ENCODE results near the gene MOCS2.

MOCS2 gene

GRCh38 chr5:53092242-53092641 lies 17.3 kb downstream of the MOCS2 start:
- no peak for DNase-seq

- DNase-seq = no peak
Measured at GRCh38 chr5:53091289-53091688, 18.3 kb downstream of the MOCS2 start.

GRCh38 chr5:53090229-53090628 lies 19.3 kb downstream of the MOCS2 start:
- no peak for DNase-seq

DNA sequence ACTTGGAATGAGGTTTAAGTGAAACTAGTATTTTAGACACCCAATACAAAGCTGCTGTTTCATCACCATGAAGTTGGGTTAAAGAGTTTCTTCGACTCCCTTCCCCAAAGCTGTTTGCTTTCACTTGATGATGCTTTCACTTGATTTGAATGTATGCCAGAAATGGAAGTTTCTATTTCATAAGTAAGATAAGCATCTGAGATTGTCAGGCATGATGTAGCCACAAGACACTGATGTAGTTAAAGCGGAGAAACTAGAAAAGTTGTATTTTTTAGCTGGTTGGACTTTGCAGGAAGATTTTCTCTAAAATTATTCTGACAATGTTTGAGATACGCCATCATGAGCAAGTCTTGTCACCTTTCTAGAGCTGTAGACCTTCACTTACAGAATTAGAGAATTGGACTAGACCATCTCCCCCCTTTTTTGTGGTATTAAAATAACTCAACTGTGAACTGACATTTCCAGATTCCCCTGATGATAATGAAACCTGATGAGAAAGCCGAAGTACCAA lies 20.0 kb downstream of the MOCS2 start:
- peak in 1 of 2 donors; percentile 25 for DNase-seq

- no peak for DNase-seq
Measured at GRCh38 chr5:53087621-53088121, 21.9 kb downstream of the MOCS2 start.

DNA sequence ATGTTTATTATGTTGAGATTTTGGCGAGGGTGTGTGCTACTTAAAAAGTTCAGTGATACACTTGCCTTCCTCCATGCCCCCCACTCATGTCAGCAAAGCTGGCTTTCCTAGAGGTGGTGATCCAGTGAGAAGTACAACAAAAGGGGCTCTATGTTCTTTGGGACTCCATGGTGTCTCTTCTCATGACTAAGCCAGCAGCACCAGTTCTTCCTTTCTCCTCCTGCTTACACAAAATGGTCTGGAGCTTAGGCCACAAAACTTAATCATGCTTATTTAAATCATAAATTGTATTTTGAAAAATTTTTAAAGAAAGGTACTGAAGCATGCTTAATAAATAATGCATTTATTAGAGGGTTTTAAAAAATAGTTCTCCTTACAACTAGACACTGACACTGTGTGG lies 22.4 kb downstream of the MOCS2 start:
- no peak for DNase-seq

DNA sequence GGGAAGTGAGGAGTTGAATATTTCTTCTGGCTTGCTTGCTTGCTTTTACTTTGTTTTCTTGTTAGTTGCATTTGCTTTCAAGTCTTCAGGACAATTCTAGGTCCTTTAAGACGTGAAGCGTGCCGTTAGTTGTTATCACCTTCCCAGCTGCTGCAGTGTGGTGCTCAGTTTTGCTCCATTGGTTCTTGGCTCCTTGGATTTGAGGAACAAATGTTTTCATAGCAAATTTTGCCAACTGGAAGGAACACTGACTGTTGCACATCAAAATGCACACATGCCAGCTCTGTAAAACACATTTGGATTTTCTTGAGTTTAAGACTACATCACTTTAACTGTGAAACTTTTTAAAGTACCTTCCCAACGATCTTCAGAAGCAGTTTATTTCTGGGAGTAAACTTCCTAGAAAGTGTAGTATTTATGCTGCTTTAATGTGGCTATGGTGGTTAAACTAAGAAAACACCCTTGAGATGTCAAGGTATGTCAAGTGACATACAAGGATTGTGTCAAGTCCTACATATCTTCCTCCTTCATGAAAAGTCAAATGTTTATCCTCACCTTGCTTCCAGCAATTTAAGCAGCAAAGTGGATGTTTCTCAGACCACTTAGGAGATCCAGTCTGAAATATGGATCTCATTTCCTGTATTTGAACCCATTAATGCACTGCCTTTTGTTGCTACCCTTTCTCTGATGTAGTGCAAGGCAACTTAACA lies 24.9 kb downstream of the MOCS2 start:
- DNase-seq = no peak

DNA sequence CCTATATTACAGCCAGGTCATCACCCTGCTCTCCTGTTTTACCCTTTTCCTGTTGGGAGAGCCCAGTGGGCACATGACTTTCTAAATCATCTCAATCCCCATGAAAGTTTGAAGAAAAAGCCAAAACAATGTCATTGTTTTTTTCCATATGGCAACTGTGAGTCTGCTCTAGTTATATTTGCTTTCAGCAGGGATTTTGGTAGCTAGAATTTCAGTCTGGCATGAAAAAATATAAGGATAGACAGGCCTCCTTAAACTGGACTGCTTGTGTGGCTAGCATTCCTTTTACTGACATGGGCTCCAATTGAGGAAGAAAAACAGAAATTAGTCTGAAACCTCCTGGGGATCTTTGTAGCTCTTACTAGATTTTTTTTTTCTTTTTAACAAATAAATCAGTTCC lies 25.6 kb downstream of the MOCS2 start:
- DNase-seq = no peak

GRCh38 chr5:53080271-53080670 lies 29.3 kb downstream of the MOCS2 start:
- DNase-seq = no peak

DNA sequence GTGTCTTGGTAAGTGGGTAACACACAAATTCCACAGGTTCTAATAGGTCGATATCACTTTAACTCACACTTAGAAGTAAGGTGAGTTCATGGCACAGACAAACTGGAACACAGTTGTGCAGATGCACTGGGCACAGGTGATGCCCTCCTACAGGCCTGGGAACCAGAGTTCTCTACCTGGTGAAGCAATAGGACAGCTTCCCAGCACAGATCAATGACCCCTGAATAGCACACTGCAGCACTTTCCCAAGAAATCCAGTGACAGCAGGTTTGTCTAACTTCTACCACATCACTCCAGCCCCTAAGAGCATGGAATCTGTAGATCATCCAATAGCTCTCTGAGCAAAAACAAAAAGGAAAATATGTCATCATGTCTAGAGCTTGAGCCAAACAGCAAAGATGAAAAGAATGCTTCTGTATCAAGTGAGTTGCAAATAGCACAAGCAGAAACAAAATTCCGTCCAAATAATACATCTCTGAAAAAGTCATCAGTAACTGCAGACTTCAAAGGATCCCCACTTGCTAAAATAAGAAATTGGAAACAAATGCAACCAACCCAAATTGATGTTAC lies 33.5 kb downstream of the MOCS2 start:
- DNase-seq = no peak

- no peak for DNase-seq
Measured at GRCh38 chr5:53073348-53073747, 36.2 kb downstream of the MOCS2 start.

GRCh38 chr5:53071738-53072137 lies 37.8 kb downstream of the MOCS2 start:
- no peak for DNase-seq

DNA sequence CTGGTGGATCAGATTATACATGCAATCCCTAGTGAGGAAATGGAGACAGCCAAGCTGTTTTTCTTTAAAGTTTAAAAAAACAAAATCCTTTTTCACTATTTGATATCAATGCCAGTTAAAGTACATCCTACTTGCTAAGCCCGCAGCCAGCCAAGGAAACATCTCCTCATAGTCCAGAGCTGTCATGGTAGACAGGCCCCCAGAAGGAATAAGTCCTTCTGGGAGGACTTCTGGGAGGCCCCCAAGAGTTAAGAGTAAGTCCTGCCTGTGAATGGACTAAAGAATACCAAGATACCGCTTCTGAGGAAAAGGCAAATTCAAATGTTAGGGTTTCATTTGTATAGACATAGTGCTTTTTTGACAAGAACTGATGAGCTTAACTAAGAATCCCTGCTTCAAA lies 38.3 kb downstream of the MOCS2 start:
- no peak for DNase-seq

DNA sequence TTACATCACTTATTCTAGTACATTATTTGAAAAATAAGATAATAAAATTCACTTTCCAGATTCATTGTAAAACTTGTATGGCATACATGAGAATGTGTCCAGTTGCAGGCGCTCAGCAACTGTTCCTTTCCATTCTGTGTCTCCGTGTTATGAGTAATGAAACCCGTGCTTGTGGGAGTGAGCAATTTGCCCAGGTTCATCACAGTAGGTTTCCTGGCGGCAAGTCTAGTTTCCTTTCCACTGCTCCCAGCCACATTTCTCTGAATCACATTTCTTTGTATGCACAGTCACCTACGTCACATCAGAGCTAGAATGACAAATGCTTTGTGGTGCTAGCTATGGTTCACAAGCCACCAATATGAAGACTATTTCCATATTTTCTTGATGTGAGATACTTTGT lies 39.9 kb downstream of the MOCS2 start:
- no peak for DNase-seq

DNA sequence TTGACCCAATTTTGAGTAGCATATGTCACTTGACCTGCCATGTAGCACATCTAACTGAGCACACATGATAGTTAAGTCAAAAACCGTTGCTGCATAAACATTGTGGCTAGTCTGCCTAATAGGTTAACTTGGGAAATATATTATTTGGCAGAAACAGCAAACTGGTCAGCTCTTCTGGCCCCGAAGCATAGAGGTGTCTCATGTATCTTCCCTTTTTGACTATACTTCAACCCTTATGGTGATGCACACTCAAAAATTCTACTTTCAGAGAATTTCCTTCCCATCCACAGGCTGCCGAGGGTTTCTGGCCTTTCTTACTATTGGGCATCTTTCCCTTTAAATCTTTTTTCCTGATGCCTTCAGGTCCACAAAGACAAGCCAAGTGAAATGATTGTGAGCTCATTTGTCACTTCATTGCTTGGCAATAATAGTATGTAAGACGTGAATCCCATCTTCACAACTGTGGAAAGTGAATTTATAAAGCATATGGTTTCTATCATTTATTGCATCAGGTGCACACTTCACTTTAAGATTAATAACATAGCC lies 41.2 kb downstream of the MOCS2 start:
- DNase-seq = no peak

- no peak for DNase-seq
Measured at GRCh38 chr5:53067641-53068040, 41.9 kb downstream of the MOCS2 start.

DNA sequence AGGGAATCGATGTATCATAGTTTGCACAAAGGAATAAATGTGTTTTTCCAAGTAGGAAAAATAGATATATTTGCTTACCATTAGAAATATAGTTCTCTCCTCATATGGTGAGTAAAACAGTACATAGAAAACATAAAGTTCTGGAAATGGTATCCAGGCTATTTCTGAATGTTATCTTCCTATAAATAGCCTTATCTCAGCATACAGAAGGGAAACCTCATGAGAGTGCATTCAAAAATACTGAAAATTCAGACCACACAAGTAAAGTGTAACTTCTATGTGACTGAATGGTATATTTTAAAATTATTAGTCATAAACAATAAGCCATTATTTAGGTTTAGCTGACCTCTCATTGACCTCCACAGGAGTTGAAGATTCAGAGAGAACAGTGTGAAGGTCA lies 43.5 kb downstream of the MOCS2 start:
- DNase-seq = no peak

- no peak for DNase-seq
Measured at GRCh38 chr5:53063791-53064190, 45.8 kb downstream of the MOCS2 start.

GRCh38 chr5:53063176-53063575 lies 46.4 kb downstream of the MOCS2 start:
- DNase-seq = no peak

GRCh38 chr5:53059281-53059680 lies 50.3 kb downstream of the MOCS2 start:
- DNase-seq = no peak

- DNase-seq = no peak
Measured at GRCh38 chr5:53055365-53055764, 54.2 kb downstream of the MOCS2 start.

GRCh38 chr5:53053364-53053763 lies 56.2 kb downstream of the MOCS2 start:
- no peak for DNase-seq

DNA sequence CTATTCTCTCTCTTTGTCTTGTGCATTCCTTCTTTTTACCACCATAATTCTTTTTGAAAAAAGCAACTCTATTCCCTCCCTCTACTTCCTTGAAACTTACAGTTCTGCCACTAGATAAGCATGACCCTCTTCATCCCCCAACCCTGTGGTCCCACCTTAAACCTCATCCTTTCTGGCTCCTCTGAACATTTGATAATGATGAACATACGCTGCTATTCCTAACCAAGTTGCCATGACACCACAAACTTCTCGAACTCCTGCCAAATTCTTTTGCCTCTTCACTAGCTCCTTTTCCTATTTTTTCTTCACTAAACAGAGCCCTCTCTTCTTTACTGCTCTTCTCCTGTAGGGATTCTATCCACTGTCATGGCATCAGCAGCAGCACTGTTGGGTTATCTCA lies 57.1 kb downstream of the MOCS2 start:
- no peak for DNase-seq

DNA sequence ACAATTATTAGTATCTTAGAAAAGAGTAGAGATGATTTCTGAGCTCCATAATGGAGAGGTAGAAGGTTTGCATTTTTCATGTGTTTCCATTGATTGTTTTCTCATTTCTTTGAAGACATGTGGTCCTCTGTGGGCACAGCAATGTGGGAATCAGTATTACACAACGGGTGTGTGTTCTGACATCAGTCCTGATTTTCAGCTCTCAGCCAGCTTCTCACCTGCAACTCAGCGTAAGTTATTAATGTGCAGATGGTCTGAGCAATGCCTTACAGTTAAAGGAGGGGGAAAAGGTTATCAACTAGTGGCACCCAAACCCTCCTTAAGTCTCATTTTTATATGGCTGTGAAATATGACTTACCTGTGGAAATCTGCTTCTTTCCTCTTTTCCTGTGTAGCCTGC lies 61.3 kb downstream of the MOCS2 start:
- DNase-seq = no peak

Measured in CD4-positive, alpha-beta T cell treated with Interleukin-1 beta for 1 hour (primary cell).